HCT116 (cell line): ENCODE measurements around the gene TMEM144. TPM values are rescaled to one million over a fixed set of nuclear protein-coding genes. Genes with fewer than 3 reads are reported as not detected.

Source experiments
- ATAC-seq: fragments of 200-7000 bp; cut with Tn5 transposase; 2 replicates; pipeline ENCODE4 v1.9.1; 2020; ENCODE audit warnings: mild to moderate bottlenecking, moderate library complexity
- BruUV-seq: library from RNA; stranded (reverse); fragments of 400-500 nt; replicated peaks from 2 replicates; lab custom pipeline; 2021; lab: Mats Ljungman, UMichigan
- CTCF ChIA-PET: fragments of 300-600 bp; sonication (Branson Sonifier 250); formaldehyde crosslinking; loops from one replicate; lab custom pipeline; 2021; ENCODE audit warnings: antibody characterized with exemption; lab: Charles Lee
- POLR2A ChIA-PET: fragments of 300-600, 350-600 bp; sonication (Branson Sonifier 250); formaldehyde crosslinking; loops from one replicate; lab custom pipeline; 2021; ENCODE audit warnings: antibody characterized with exemption; lab: Charles Lee
- RAD21 ChIA-PET, 2 experiments: fragments of 300-600 bp; sonication (Branson Sonifier 250); formaldehyde crosslinking; loops; one replicate each; lab custom pipeline; 2023; ENCODE audit warnings: low total read pairs in 2 of 2; ENCODE audit not compliant: uncharacterized antibody in 2 of 2, unreplicated experiment in 2 of 2, low non-redundant PET in 1 of 2; lab: Charles Lee
- DNase-seq: peaks from one replicate; pipeline ENCODE4 v3.0.0-alpha.2; 2010; ENCODE audit warnings: low read depth, low spot score
- H2AFZ ChIP-seq: fragments of 200-600 bp; shearing (Covaris generic), sonication (generic); 2 replicates; pipeline ENCODE4 v1.6.1; 2017; ENCODE audit warnings: low read depth, mixed run types, mixed read lengths, antibody characterized with exemption, low read length; ENCODE audit not compliant: poor library complexity, severe bottlenecking
- H3K27ac ChIP-seq: 2 replicates; pipeline ENCODE4 v1.5.1; 2012; ENCODE audit warnings: low read depth, low read length
- H3K27me3 ChIP-seq: fragments of 200-600 bp; sonication (generic); 2 replicates; pipeline ENCODE4 v1.6.1; 2016; ENCODE audit warnings: mixed run types, low read length, mixed read lengths; ENCODE audit not compliant: insufficient read depth
- H3K36me3 ChIP-seq, 2 experiments: fragments of 200-500 bp in 1 of 2; fragments of 200-600 bp in 1 of 2; sonication (Bioruptor generic) in 1 of 2; sonication (generic) in 1 of 2; 2 replicates each; pipeline versions ENCODE4 v1.5.1 to v1.6.1; 2014 to 2016; ENCODE audit warnings: low read length in 2 of 2, inconsistent platforms in 1 of 2, mixed read lengths in 1 of 2, mixed run types in 1 of 2; ENCODE audit not compliant: insufficient read depth in 2 of 2, control insufficient read depth in 1 of 2
- H3K4me1 ChIP-seq, 2 experiments: fragments of 200-600 bp in 1 of 2; sonication (generic) in 1 of 2; 2 replicates each; pipeline versions ENCODE4 v1.5.1 to v1.6.1; 2012 to 2017; ENCODE audit warnings: low read length in 2 of 2, inconsistent platforms in 1 of 2, mild to moderate bottlenecking in 1 of 2, mixed read lengths in 1 of 2, mixed run types in 1 of 2, moderate library complexity in 1 of 2; ENCODE audit not compliant: insufficient read depth in 2 of 2, control insufficient read depth in 1 of 2
- H3K4me2 ChIP-seq: fragments of 200-600 bp; sonication (generic); 2 replicates; pipeline ENCODE4 v1.6.1; 2017; ENCODE audit warnings: mixed run types, low read length, mixed read lengths
- H3K4me3 ChIP-seq, 2 experiments: fragments of 200-600 bp in 1 of 2; sonication (generic) in 1 of 2; replicated peaks in 1 of 2; 2 replicates each; pipeline ENCODE4 v1.5.1; 2011 to 2016; ENCODE audit warnings: low read length in 2 of 2, control low read depth in 1 of 2, low read depth in 1 of 2, mild to moderate bottlenecking in 1 of 2, mixed read lengths in 1 of 2, mixed run types in 1 of 2
- H3K79me2 ChIP-seq: fragments of 200-600 bp; sonication (generic); 2 replicates; pipeline ENCODE4 v1.6.1; 2017; ENCODE audit warnings: mild to moderate bottlenecking, mixed run types, low read length, moderate library complexity, mixed read lengths; ENCODE audit not compliant: insufficient read depth
- H3K9ac ChIP-seq: fragments of 200-600 bp; sonication (generic); 2 replicates; pipeline ENCODE4 v1.6.1; 2016; ENCODE audit warnings: low read length, mixed read lengths
- H3K9me2 ChIP-seq: fragments of 200-600 bp; sonication (generic), shearing (Covaris generic); 2 replicates; pipeline ENCODE4 v1.6.1; 2017; ENCODE audit warnings: mixed run types, mild to moderate bottlenecking, moderate library complexity; ENCODE audit not compliant: insufficient read depth
- H3K9me3 ChIP-seq, 2 experiments: fragments of 200-500 bp in 1 of 2; fragments of 200-600 bp in 1 of 2; sonication (Bioruptor generic) in 1 of 2; sonication (generic) in 1 of 2; 2 replicates each; pipeline ENCODE4 v1.6.1; 2014 to 2017; ENCODE audit warnings: low read length in 2 of 2, mixed read lengths in 2 of 2, inconsistent platforms in 1 of 2, low read depth in 1 of 2, mild to moderate bottlenecking in 1 of 2, mixed run types in 1 of 2, moderate library complexity in 1 of 2; ENCODE audit not compliant: control insufficient read depth in 1 of 2, insufficient read depth in 1 of 2
- H4K20me1 ChIP-seq: fragments of 200-600 bp; sonication (generic), shearing (Covaris generic); 2 replicates; pipeline ENCODE4 v1.6.1; 2017; ENCODE audit warnings: mixed run types, mild to moderate bottlenecking, moderate library complexity; ENCODE audit not compliant: insufficient read depth
- CTCF ChIP-seq, 3 experiments: fragments of 200-600 bp in 1 of 3; sonication (generic) in 1 of 3; IDR thresholded peaks in 2 of 3; conservative IDR thresholded peaks in 1 of 3; 2 replicates each; pipeline ENCODE4 v1.5.1; 2012 to 2017; ENCODE audit warnings: low read depth in 2 of 3, low read length in 2 of 3, antibody characterized with exemption in 1 of 3, borderline replicate concordance in 1 of 3, control low read depth in 1 of 3, mild to moderate bottlenecking in 1 of 3, mixed read lengths in 1 of 3, mixed run types in 1 of 3, moderate library complexity in 1 of 3; ENCODE audit not compliant: insufficient read depth in 1 of 3
- EGR1 ChIP-seq: IDR thresholded peaks from 2 replicates; pipeline ENCODE4 v1.6.1; 2012; ENCODE audit warnings: low read depth
- EZH2phosphoT487 ChIP-seq: fragments of 200-600 bp; IDR thresholded peaks from 2 replicates; pipeline ENCODE4 v1.6.1; 2018; ENCODE audit warnings: antibody characterized with exemption, borderline replicate concordance
- MAX ChIP-seq: IDR thresholded peaks from 2 replicates; pipeline ENCODE4 v1.6.1; 2012
- REST ChIP-seq: IDR thresholded peaks from 2 replicates; pipeline ENCODE4 v1.6.1; 2012; ENCODE audit warnings: low read depth
- SIN3A ChIP-seq: IDR thresholded peaks from 2 replicates; pipeline ENCODE4 v1.6.1; 2012; ENCODE audit warnings: low read depth
- SP1 ChIP-seq: IDR thresholded peaks from 2 replicates; pipeline ENCODE4 v1.6.1; 2012; ENCODE audit warnings: low read depth
- SRF ChIP-seq: IDR thresholded peaks from 2 replicates; pipeline ENCODE4 v1.6.1; 2012; ENCODE audit warnings: low read depth
- TCF7L2 ChIP-seq: IDR thresholded peaks from 2 replicates; pipeline ENCODE4 v1.7.0; 2011; ENCODE audit warnings: borderline replicate concordance, inconsistent platforms; ENCODE audit not compliant: insufficient read depth, insufficient read length; ENCODE audit errors: extremely low read depth
- intact Hi-C: fragments of 100-400 bp; cut with micrococcal nuclease; formaldehyde crosslinking; loops from 2 replicates; pipeline ENCODE4 v1.10.0; 2022
- total RNA-seq: library from RNA; stranded (reverse); gene quantifications from one replicate; pipeline ENCODE4 v1.2.1, GENCODE V29; 2021; ENCODE audit not compliant: unreplicated experiment

Gene TMEM144
- total RNA-seq, 1 experiment from 2014 or later: 12.9 TPM

GRCh38 chr4:158203929-158204328, 6.4 kb upstream of the TMEM144 start:
- Histone ChIP-seq H3K36me3 (no peaks in the 10 kb centered on the region), H2AFZ (peak overlapping the region; percentile 43), H3K27ac (no peak overlapping the region), H3K4me3 (no peak overlapping the region), H3K4me1 (no peaks in the 10 kb centered on the region), H3K27me3 (no peaks in the 10 kb centered on the region), H3K4me2 (no peak overlapping the region), H3K9me2 (no peaks in the 10 kb centered on the region), H3K9me3 (no peaks in the 10 kb centered on the region), H3K79me2 (no peaks in the 10 kb centered on the region), H4K20me1 (no peaks in the 10 kb centered on the region), H3K9ac (no peak overlapping the region)
- ChIA-PET RAD21 (no interaction called here), POLR2A (no interaction called here), CTCF (no interaction called here)
- ATAC-seq: no peak
- no peak for DNase-seq
- TF ChIP-seq MAX (no peak), EZH2phosphoT487 (no peak), SIN3A (no peak), TCF7L2 (no peak), SRF (no peak)
- no TSS peak for BruUV-seq
- intact Hi-C loops: no loop called here

GRCh38 chr4:158208963-158209640, 1.2 kb upstream of the TMEM144 start:
- H3K4me3 ChIP-seq: no peak overlapping the region
- intact Hi-C loops: no loop called here
- no peak overlapping the region for H3K4me2 ChIP-seq
- H3K27ac ChIP-seq: no peak overlapping the region
- peak overlapping the region; percentile 37 for H2AFZ ChIP-seq
- no peak for DNase-seq
- ATAC-seq: no peak
- H3K79me2 ChIP-seq: no peaks in the 10 kb centered on the region
- no peaks in the 10 kb centered on the region for H3K9me3 ChIP-seq
- H3K9me2 ChIP-seq: no peaks in the 10 kb centered on the region
- ChIA-PET RAD21 (no interaction called here), POLR2A (no interaction called here), CTCF (no interaction called here)
- peaks cover 5 to 16% of the 10 kb centered on the region in 2 experiments; a peak in 3 of 4 replicates for H3K4me1 ChIP-seq
- no peaks in the 10 kb centered on the region for H3K27me3 ChIP-seq
- TF ChIP-seq CTCF (IDR thresholded peaks at IDR 0.05 in 2 of 3, conservative IDR thresholded peaks at IDR 0.05 in 1 of 3; ENCODE audit: borderline replicate concordance in 1 of 3, insufficient read depth in 1 of 3, low read depth in 2 of 3, low read length in 2 of 3): no peak
- TF ChIP-seq EGR1: no peak
- TF ChIP-seq SP1: no peak
- no peak for TF ChIP-seq REST
- TF ChIP-seq SRF: no peak
- no TSS peak for BruUV-seq
- H4K20me1 ChIP-seq: no peaks in the 10 kb centered on the region
- 0 out of 4 replicates have a peak, but pooled peaks cover 0 to 5% of the 10 kb centered on the region in 2 experiments for H3K36me3 ChIP-seq
- H3K9ac ChIP-seq: no peak overlapping the region
